CD4-positive, alpha-beta T cell (primary cell): ENCODE data around the gene STIMATE. TPM values are rescaled to one million over a fixed set of nuclear protein-coding genes. Genes with fewer than 3 reads are reported as not detected.

ENCODE experiments used
- ATAC-seq: fragments of 200-7000 bp; cut with Tn5 transposase; one replicate; pipeline ENCODE4 v1.10.0; 2022; ENCODE audit warnings: mild to moderate bottlenecking; ENCODE audit not compliant: poor library complexity
- CTCF ChIA-PET: fragments of 350-600 bp; sonication (Branson Sonifier 250); formaldehyde crosslinking; loops from one replicate; lab custom pipeline; 2021; ENCODE audit warnings: antibody characterized with exemption, inconsistent platforms; lab: Charles Lee
- POLR2A ChIA-PET: fragments of 350-600 bp; sonication (Branson Sonifier 250); formaldehyde crosslinking; loops from one replicate; lab custom pipeline; 2021; ENCODE audit warnings: antibody characterized with exemption, inconsistent platforms; lab: Charles Lee
- DNase-seq, 14 experiments: peaks; one replicate each; pipeline ENCODE4 v3.0.0-alpha.2; 2013 to 2020; ENCODE audit warnings: mixed read lengths in 2 of 14
- H3K27ac ChIP-seq, 2 donors: one replicate each; pipeline versions ENCODE4 v1.5.1 to v1.7.0; 2013; ENCODE audit warnings: low read length in 2 of 2, low read depth in 1 of 2, mild to moderate bottlenecking in 1 of 2
- H3K27me3 ChIP-seq, 2 experiments: 1 replicate in 1 of 2; 2 replicates in 1 of 2; pipeline versions ENCODE4 v1.6.1 to v1.7.0; 2013; ENCODE audit warnings: low read length in 2 of 2, control low read depth in 1 of 2, mild to moderate bottlenecking in 1 of 2, moderate library complexity in 1 of 2; ENCODE audit not compliant: insufficient read depth in 2 of 2, control insufficient read depth in 1 of 2
- H3K36me3 ChIP-seq: one replicate; pipeline ENCODE4 v1.6.1; 2013; ENCODE audit warnings: low read length, control low read depth; ENCODE audit not compliant: insufficient read depth
- H3K4me1 ChIP-seq: one replicate; pipeline ENCODE4 v1.6.1; 2013; ENCODE audit warnings: low read length, control low read depth; ENCODE audit not compliant: insufficient read depth
- H3K4me3 ChIP-seq: one replicate; pipeline ENCODE4 v1.5.1; 2013; ENCODE audit warnings: mild to moderate bottlenecking, low read length, moderate library complexity
- H3K9me3 ChIP-seq, 2 experiments: 1 replicate in 1 of 2; 2 replicates in 1 of 2; pipeline versions ENCODE4 v1.6.1 to v1.7.0; 2013; ENCODE audit warnings: low read length in 2 of 2, mild to moderate bottlenecking in 2 of 2, control low read depth in 1 of 2, moderate library complexity in 1 of 2; ENCODE audit not compliant: control insufficient read depth in 1 of 2, insufficient read depth in 1 of 2
- H3K27ac Mint-ChIP-seq: one replicate; pipeline ENCODE4 v1.8.0; 2020; ENCODE audit warnings: mixed read lengths
- H3K27me3 Mint-ChIP-seq: one replicate; pipeline ENCODE4 v1.8.0; 2021; ENCODE audit warnings: mixed read lengths
- H3K36me3 Mint-ChIP-seq: one replicate; pipeline ENCODE4 v1.8.0; 2021; ENCODE audit warnings: low read depth, mixed read lengths
- H3K4me1 Mint-ChIP-seq: one replicate; pipeline ENCODE4 v1.8.0; 2021; ENCODE audit warnings: low read depth, mixed read lengths
- H3K4me3 Mint-ChIP-seq: one replicate; pipeline ENCODE4 v1.8.0; 2020; ENCODE audit warnings: mild to moderate bottlenecking, mixed read lengths
- H3K9me3 Mint-ChIP-seq: one replicate; pipeline ENCODE4 v1.8.0; 2020; ENCODE audit warnings: mixed read lengths
- CTCF ChIP-seq: fragments of 200-600 bp; IDR thresholded peaks from one replicate; pipeline ENCODE4 v1.8.0; 2022; ENCODE audit warnings: antibody characterized with exemption, mild to moderate bottlenecking
- intact Hi-C, 2 experiments: fragments of 100-400 bp; cut with DNase I in 1 of 2; cut with micrococcal nuclease in 1 of 2; formaldehyde crosslinking; loops; one replicate each; pipeline versions ENCODE4 v1.15.1 to v1.9.0; 2023 to 2025; cut with DNase I, micrococcal nuclease
- total RNA-seq, 174 experiments: library from RNA in 2 of 174; stranded (reverse) in 2 of 174; gene quantifications; one replicate each; pipeline ENCODE4 v1.2.3 and lab custom pipeline; 2021 to 2026

Gene STIMATE
- total RNA-seq, 2 experiments from 2014 or later, result 39.8 to 42.6 TPM

- H3K9me3 ChIP-seq, result no peaks in the 10 kb centered on the region
- no peak for TF ChIP-seq CTCF
- H3K9me3 Mint-ChIP-seq, result no peaks in the 10 kb centered on the region
- ChIA-PET CTCF (no interaction called here), POLR2A (no interaction called here)
- H3K4me3 Mint-ChIP-seq, result no peak overlapping the region
- no peak overlapping the region for H3K27ac Mint-ChIP-seq
- no peaks in the 10 kb centered on the region for H3K36me3 Mint-ChIP-seq
- DNase-seq (no peak), ATAC-seq (no peak)
- no peak overlapping the region for H3K27ac ChIP-seq
- no peaks in the 10 kb centered on the region for H3K27me3 Mint-ChIP-seq
- no peaks in the 10 kb centered on the region for H3K4me1 Mint-ChIP-seq
- H3K4me3 ChIP-seq, result no peak overlapping the region
- no peaks in the 10 kb centered on the region for H3K36me3 ChIP-seq
- no peaks in the 10 kb centered on the region for H3K4me1 ChIP-seq
- intact Hi-C loops, result no loop called here
- no peaks in the 10 kb centered on the region for H3K27me3 ChIP-seq
These were observed 97.3 kb downstream of the STIMATE start for GRCh38 chr3:52800079-52800478.

GRCh38 chr3:52798978-52799476 is 98.3 kb downstream of the STIMATE start:
- TF ChIP-seq CTCF, result peak; percentile 39
- Mint-ChIP-seq H3K4me3 (no peak overlapping the region), H3K36me3 (no peaks in the 10 kb centered on the region), H3K27me3 (no peaks in the 10 kb centered on the region), H3K4me1 (no peaks in the 10 kb centered on the region), H3K9me3 (no peaks in the 10 kb centered on the region), H3K27ac (no peak overlapping the region)
- ChIA-PET CTCF (no interaction called here), POLR2A (no interaction called here)
- Histone ChIP-seq H3K36me3 (no peaks in the 10 kb centered on the region), H3K27me3 (no peaks in the 10 kb centered on the region), H3K4me3 (no peak overlapping the region), H3K9me3 (no peaks in the 10 kb centered on the region), H3K4me1 (no peaks in the 10 kb centered on the region), H3K27ac (no peak overlapping the region)
- ATAC-seq, result peak; percentile 37
- intact Hi-C loops, result no loop called here
- DNase-seq, result peak in 5 of 14 experiments; percentile 3 to 44 (median 23)

GRCh38 chr3:52798376-52798977 is 98.9 kb downstream of the STIMATE start:
- ChIA-PET POLR2A (no interaction called here), CTCF (no interaction called here)

More at GRCh38 chr3:52798376-52798977, 98.9 kb downstream of the STIMATE start:
- Histone ChIP-seq H3K36me3 (no peaks in the 10 kb centered on the region), H3K9me3 (no peaks in the 10 kb centered on the region), H3K27ac (peak overlapping the region in 1 of 2 donors; percentile 4), H3K27me3 (no peaks in the 10 kb centered on the region), H3K4me1 (no peaks in the 10 kb centered on the region), H3K4me3 (no peak overlapping the region)
- no peaks in the 10 kb centered on the region for H3K9me3 Mint-ChIP-seq
- no peaks in the 10 kb centered on the region for H3K27me3 Mint-ChIP-seq
- ATAC-seq (no peak), DNase-seq (no peak)
- no peak overlapping the region for H3K4me3 Mint-ChIP-seq
- TF ChIP-seq CTCF, result no peak
- intact Hi-C loops, result no loop called here
- H3K27ac Mint-ChIP-seq, result no peak overlapping the region
- H3K36me3 Mint-ChIP-seq, result no peaks in the 10 kb centered on the region
- H3K4me1 Mint-ChIP-seq, result no peaks in the 10 kb centered on the region
